Brain microvascular endothelial cell (primary cell): ENCODE data around the gene BTN3A1.
A peak's percentile ranks its signal among the peaks of the same experiment; 100 is the strongest.

Experiments used
- DNase-seq: peaks from one replicate; pipeline ENCODE4 v3.0.0-alpha.2; 2020
- H3K27ac ChIP-seq: fragments of 250-450 bp; sonication (Bioruptor Pico); 2 replicates; pipeline ENCODE4 v1.5.1; 2020; ENCODE audit warnings: mild to moderate bottlenecking, moderate library complexity
- H3K27me3 ChIP-seq: fragments of 250-450 bp; sonication (Bioruptor Pico); replicated peaks from 2 replicates; pipeline ENCODE4 v1.5.1; 2020; ENCODE audit warnings: mild to moderate bottlenecking
- H3K36me3 ChIP-seq: fragments of 250-450 bp; sonication (Bioruptor Pico); replicated peaks from 2 replicates; pipeline ENCODE4 v1.5.1; 2020; ENCODE audit warnings: mild to moderate bottlenecking
- H3K4me3 ChIP-seq: 2 replicates; pipeline ENCODE4 v1.5.1; 2011; ENCODE audit warnings: low read depth, mild to moderate bottlenecking, control low read depth, low read length, moderate library complexity
- in situ Hi-C: cut with HindIII; loops from 2 replicates; pipeline ENCODE4 v1.10.0; 2017; ENCODE audit warnings: low sequenced_read_pairs, low pct_ligation_motif_present
- TF ChIP-seq, protein P1 (sequence below): IDR thresholded peaks from 2 replicates; pipeline ENCODE4 v1.5.1; 2011; ENCODE audit warnings: low read depth, mild to moderate bottlenecking, moderate library complexity, low read length, control low read depth, inconsistent platforms; ENCODE audit errors: missing control alignments

Gene BTN3A1

DNA sequence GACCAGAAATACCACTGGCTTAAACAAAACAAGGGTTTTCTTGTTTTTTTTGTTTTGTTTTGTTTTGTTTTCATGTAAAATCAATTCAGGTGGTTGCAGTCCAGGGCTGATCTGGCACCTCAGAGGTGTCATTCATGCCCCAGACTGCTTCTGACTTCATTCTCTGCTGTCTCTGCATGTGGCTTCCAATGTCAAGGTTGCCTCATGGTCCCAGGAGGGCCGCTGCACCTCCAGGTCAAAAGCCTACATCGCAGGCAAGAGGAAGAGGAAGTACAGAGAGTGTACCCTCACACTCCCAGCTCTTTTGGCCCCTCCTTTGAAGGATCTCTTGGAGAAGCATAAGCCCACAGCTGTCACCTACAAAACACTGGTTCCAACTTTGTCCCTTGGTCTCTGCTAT, 1.4 kb upstream of the BTN3A1 start:
- Histone ChIP-seq H3K36me3 (no peaks in the 10 kb centered on the region), H3K27me3 (no peaks in the 10 kb centered on the region), H3K4me3 (no peak overlapping the region), H3K27ac (no peak overlapping the region)
- DNase-seq, result no peak
- in situ Hi-C loops, result no loop called here
- TF ChIP-seq, protein P1, sequence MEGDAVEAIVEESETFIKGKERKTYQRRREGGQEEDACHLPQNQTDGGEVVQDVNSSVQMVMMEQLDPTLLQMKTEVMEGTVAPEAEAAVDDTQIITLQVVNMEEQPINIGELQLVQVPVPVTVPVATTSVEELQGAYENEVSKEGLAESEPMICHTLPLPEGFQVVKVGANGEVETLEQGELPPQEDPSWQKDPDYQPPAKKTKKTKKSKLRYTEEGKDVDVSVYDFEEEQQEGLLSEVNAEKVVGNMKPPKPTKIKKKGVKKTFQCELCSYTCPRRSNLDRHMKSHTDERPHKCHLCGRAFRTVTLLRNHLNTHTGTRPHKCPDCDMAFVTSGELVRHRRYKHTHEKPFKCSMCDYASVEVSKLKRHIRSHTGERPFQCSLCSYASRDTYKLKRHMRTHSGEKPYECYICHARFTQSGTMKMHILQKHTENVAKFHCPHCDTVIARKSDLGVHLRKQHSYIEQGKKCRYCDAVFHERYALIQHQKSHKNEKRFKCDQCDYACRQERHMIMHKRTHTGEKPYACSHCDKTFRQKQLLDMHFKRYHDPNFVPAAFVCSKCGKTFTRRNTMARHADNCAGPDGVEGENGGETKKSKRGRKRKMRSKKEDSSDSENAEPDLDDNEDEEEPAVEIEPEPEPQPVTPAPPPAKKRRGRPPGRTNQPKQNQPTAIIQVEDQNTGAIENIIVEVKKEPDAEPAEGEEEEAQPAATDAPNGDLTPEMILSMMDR, result no peak

DNA sequence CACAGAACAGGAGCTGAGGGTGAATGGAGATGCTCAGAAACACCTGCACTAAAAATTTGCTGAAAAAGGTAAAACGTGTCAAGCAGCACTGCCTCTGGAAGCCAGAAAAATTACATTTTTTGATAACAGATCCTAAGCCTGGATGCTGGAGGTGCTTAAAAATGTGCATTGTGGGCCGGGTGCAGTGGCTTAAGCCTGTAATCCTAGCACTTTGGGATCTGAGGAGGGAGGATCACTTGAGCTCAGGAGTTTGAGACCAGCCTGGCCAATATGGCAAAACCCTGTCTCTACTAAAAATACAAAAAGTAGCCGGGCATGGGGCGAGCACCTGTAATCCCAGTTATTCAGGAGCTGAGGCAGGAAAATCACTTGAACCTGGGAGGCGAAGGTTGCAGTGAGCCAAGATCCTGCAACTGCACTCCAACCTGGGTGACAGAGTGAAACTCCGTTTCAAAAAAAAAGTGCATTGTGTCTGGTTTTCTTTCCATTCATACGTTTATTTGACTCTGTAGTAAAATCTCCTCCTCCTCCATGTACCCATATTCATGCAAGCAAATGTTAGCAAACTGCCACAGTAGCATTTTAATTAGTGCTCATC, 587 bp upstream of the BTN3A1 start:
- no peaks in the 10 kb centered on the region for H3K27me3 ChIP-seq
- TF ChIP-seq, protein P1, result no peak
- in situ Hi-C loops, result no loop called here

DNA sequence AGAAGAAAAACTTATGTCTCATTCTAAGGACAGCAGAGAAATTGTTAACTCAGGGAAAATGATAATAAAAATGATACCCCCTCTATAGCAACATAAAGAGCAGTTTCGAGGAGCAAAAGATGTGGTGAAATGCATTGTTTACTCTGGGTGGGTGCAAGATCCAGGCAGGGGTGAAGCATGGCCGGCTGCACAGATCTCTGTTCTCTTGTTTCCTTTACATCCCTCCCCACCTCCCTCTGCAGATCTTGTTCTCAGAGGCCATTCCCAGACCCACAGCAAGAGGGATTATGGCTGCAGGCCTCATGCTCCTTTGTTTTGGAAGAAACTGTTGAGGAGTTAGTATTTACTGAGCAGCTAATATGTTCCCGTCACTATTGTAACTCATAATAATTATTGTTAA, 1.8 kb downstream of the BTN3A1 start:
- in situ Hi-C loops, result no loop called here
- no peak overlapping the region for H3K27ac ChIP-seq

More for the DNA sequence above, 587 bp upstream of the BTN3A1 start:
- peak overlapping the region; percentile 92 for H3K27ac ChIP-seq
- DNase-seq, result no peak
- peak overlapping the region; percentile 55 for H3K4me3 ChIP-seq
- no peaks in the 10 kb centered on the region for H3K36me3 ChIP-seq

DNA sequence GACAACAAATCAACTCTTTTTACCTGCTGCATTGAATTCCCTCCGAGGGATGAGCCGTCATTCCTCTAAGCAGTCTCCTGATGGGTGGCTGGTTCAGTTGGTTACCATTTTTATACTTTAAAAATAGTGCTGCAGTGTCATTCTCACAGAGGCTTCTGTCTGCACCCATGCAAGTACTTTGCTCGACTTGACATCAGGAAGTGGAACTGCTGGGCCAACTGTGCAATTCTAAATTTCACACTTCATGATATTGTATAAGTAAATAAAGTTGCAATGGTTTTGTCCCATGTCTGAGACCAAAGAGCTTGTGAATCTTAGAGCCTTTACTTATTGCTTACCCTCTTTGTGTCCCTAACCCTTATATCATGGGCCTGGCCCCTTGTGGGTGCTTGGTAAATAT, 2.5 kb downstream of the BTN3A1 start:
- DNase-seq, result no peak
- TF ChIP-seq, protein P1, result no peak
- no peak overlapping the region for H3K27ac ChIP-seq
- peaks cover 10% of the 10 kb centered on the region for H3K36me3 ChIP-seq
- no peak overlapping the region for H3K4me3 ChIP-seq
- in situ Hi-C loops, result no loop called here
- H3K27me3 ChIP-seq, result no peaks in the 10 kb centered on the region

More for the DNA sequence above, 1.8 kb downstream of the BTN3A1 start:
- TF ChIP-seq, protein P1, result no peak
- Histone ChIP-seq H3K4me3 (no peak overlapping the region), H3K27me3 (no peaks in the 10 kb centered on the region), H3K36me3 (peaks cover 10% of the 10 kb centered on the region)
- DNase-seq, result no peak

DNA sequence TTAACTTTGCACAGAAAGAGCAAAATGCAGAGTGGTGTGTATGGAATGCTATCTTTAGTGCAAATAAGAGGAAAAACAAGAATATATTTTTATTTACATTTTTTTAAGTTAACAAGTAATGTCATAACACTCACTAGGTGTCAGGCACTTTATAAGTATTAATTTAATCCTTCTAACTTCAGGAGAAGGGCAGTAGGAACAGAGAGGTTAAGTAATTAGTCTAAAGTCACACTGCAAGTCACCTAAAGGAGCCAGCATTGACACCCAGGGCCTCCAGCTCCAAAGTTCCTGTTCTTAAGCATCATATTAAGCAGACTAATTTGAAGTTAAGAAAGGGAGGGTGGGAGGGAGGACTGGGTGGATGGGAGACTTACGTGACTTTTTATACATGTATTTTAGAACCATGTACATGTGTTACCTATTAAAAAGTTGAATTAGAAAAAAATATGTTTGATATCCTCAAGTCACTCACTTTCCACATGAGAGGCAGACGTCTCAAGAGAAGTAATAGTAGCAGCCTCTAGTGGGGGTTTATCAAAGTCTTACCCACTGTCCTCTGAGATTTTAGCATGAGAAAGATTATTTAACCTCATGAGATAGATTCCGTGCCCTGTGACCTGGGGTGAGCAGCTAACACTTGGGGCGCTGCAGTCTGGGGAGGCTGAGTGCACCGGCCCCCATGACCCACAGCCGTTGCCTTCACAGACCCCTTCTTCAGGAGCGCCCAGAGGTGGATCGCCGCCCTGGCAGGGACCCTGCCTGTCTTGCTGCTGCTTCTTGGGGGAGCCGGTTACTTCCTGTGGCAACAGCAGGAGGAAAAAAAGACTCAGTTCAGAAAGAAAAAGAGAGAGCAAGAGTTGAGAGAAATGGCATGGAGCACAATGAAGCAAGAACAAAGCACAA, 7.0 kb downstream of the BTN3A1 start:
- Histone ChIP-seq H3K36me3 (peaks cover 10% of the 10 kb centered on the region), H3K27ac (no peak overlapping the region), H3K4me3 (no peak overlapping the region), H3K27me3 (no peaks in the 10 kb centered on the region)
- in situ Hi-C loops, result no loop called here
- DNase-seq, result no peak
- TF ChIP-seq, protein P1, result no peak
